Measurements from ENCODE around the gene NRN1. TPM values are rescaled to one million over a fixed set of nuclear protein-coding genes. Genes with fewer than 3 reads are reported as not detected.

The NRN1 gene
- 0.10 and 0.12 TPM in 2 replicates for total RNA-seq

GRCh38 chr6:6006428-6007365 lies at the start of gene NRN1:
Gene NRN1 (minus strand): TSS chr6:6006925. CDS start chr6:6006749, 176 bp downstream.

Data from cardiac ventricle fibroblast (primary cell).